Hepatocyte (in vitro differentiated cells): ENCODE results near the gene DUSP6.

Experiments
- EZH2 ChIP-seq: fragments of 200-600 bp; sonication (generic); IDR thresholded peaks from 2 replicates; pipeline ENCODE4 v1.6.1; 2016; ENCODE audit warnings: antibody characterized with exemption, mild to moderate bottlenecking, borderline replicate concordance
- EZH2phosphoT487 ChIP-seq: fragments of 200-600 bp; sonication (generic); IDR thresholded peaks from one replicate; pipeline ENCODE4 v1.6.1; 2018; ENCODE audit warnings: antibody characterized with exemption, mild to moderate bottlenecking, low read depth, moderate library complexity; ENCODE audit not compliant: unreplicated experiment, severe bottlenecking
- TF ChIP-seq, protein P1 (sequence below): fragments of 200-600 bp; sonication (generic); IDR thresholded peaks from 2 replicates; pipeline ENCODE4 v1.5.1; 2016; ENCODE audit warnings: antibody characterized with exemption, mild to moderate bottlenecking; ENCODE audit not compliant: poor library complexity

DNA sequence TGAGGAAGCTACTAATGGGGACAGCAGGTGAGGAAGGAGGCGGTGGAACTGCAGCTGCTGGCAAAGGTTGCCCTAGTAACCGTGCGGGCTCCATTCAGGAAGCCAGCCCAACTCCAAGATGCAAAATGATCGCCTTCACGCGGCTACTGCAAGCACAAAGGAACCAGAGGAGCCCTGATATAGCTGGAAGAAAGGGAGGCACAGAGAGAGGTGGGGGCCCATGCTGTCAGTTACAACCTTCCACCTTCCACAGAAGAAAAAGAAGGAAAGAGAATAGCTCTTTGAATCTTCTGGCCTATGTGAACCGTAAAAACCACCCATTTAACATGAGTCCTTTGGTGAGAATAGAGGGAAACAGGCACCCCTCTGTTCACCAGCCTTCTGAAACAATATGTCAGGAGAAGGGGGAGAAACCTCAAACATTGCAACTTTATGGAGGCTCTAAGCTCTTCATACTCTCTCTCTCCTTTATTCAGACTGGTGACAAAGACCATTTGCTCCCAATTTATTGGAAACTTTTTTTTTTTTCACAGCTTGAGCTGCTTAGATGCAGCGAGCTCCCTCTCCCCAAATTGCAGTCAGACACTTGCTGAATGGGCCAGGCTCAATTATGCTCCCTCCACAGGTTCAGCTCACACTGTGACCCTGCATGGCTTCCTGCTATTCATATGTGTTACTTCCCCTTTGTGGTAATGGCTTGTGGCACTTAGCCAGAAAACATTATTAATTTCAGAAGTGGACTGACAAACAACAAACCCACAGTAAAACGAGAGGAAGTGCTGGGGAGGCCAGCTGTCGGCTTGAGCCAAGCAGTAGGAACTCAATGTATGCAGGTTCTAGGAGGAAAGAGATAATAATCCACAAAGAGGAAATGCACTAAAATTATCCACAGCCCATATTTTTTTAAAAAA, 6.2 kb downstream of the DUSP6 start:
- TF ChIP-seq, protein P1, sequence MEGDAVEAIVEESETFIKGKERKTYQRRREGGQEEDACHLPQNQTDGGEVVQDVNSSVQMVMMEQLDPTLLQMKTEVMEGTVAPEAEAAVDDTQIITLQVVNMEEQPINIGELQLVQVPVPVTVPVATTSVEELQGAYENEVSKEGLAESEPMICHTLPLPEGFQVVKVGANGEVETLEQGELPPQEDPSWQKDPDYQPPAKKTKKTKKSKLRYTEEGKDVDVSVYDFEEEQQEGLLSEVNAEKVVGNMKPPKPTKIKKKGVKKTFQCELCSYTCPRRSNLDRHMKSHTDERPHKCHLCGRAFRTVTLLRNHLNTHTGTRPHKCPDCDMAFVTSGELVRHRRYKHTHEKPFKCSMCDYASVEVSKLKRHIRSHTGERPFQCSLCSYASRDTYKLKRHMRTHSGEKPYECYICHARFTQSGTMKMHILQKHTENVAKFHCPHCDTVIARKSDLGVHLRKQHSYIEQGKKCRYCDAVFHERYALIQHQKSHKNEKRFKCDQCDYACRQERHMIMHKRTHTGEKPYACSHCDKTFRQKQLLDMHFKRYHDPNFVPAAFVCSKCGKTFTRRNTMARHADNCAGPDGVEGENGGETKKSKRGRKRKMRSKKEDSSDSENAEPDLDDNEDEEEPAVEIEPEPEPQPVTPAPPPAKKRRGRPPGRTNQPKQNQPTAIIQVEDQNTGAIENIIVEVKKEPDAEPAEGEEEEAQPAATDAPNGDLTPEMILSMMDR, result no peak
- no peak for TF ChIP-seq EZH2
- no peak for TF ChIP-seq EZH2phosphoT487
